ENCODE measurements around the gene GFRA4.

The GFRA4 gene

GRCh38 chr20:3673221-3674070, 10.2 kb upstream of the GFRA4 start:
- DNase-seq = no peak

DNA sequence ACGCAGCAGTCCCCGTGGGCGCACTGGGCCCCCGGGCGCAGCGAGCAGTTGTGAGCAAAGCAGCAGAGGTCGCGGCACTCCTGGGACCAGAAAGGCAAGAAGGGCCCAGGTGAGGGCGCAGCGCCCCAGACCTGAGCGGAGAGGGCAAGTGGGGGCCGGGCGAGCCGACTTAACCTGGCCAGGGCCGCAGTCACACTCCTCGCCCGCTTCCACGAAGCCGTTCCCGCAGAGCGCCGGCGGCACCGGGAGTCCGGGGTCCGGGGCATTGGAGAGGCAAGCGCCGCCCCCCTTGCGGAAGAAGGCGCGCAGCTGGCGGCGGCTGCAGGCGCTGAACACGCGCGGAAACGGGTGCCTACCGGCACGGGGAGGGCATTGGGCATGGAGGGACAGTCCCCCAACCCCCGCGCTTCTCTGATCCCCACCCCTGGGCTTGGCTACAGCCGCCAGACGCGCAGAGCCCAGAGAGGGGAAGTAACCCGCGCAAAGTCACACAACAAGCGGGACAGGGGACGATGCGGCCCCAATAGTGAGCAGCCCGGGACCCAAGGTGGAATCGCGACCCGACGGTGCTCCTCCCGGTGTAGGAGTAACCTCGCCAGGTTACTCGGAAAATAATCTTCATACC, 9.5 kb upstream of the GFRA4 start:
- no peak for DNase-seq

DNA sequence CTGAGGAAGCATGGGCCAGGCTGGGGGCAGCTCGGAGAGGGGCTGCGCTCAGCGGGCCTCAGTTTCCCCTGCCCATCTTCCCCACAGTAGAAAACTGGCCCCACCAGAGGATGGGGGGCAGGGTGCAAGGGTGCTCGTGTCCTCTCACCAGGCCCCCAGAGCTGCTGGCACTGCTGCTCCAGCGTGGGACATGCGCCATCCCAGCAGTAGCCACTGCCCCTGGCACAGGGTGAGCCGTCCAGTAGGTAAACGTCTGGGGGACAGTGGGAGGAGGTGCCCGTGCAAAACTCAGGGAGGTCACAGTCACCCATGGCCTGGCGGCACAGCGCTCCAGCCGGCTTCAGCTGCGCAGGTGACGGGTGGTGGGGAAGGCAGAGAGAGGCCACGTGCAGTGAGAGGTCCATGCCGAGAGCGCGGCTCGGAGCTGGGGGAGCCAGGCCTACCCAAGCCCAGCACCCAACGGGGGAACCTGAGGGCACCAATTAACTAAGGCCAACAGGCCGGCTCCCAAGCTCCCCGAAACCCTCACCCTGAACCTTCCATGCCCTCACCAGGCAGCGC, 8.9 kb upstream of the GFRA4 start:
- no peak for DNase-seq

DNA sequence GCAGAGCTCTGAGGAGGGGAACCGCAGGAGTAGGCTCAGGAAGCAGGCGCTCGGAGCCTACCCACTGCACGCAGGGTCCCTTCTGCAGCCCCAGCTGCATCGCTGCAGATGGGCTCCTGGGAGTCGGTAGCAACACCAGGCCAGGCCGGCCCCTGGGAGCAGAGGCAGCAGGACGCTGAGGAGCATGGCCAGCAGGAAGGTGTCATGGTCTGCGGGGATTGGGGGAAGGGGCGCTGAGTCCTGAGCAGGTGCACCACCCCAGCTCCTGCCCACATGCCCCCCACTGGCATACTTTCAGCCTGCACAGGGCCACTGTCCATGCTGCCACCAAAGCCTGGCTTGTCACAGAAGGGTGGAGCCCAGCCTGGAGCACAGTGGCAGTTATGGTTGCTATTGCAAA, 7.7 kb upstream of the GFRA4 start:
- DNase-seq = no peak

GRCh38 chr20:3670511-3670910, 7.3 kb upstream of the GFRA4 start:
- no peak for DNase-seq

- DNase-seq = no peak
Observed at GRCh38 chr20:3669710-3670367, 6.6 kb upstream of the GFRA4 start.

- DNase-seq = no peak
Observed at GRCh38 chr20:3667434-3668037, 4.3 kb upstream of the GFRA4 start.

DNA sequence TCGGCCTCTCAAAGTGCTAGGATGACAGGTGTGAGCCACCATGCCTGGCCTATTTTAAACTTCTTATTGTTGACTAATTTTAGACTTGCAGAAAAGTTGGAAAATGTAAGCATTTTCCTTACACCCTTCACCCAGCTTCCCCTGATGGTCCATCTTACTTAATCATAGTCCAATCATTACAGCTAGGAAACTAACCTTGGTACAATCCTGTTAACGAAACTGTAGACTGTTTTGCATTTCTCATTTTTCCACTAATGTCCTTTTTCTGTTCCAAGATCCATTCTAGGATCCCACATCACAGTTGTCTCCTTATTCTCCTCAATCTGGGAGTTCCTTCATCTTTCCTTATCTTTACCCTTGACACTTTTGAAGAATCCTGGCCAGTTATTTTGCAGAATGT, 659 bp upstream of the GFRA4 start:
- no peak for DNase-seq

DNA sequence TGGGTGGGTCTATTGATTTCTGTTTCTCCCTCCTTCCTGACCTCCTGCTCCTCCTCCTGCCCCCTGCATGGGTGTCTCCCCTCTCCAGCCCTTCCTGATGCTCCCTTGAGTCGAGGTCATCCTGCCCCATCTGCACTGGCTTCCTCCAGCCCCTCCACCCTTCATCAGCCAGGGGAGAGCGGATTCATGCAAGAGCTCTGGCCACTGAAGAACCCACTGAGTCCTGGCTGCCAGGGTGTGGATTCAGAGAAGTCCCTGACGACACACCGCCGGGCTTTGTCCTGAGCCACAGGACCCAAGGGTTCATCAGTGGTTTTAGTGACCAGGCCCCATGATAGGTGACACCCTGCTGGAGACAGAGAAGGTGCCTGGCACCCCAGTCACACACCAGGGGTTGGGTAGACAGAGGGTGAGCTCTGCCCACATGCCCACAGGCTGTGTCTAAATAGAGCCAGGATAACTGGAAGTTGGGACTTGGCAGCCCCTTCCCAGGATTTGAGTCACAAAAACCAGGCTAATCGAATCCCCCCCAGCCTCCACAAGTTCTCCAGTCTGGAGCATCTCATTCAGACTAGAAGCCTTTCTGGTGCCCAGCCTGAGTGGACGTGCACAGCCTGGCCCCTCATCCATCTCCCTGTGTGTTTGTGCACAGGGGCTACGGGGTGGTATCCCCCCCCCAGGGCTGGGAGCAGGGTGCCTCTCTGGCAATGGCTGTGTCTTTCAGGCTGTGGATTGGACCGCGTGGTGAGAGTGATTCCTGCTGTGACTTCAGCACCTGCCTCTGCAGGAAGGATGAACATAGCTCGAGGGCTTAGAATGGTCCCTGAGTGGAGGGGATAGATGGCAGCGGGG, 1.2 kb downstream of the GFRA4 start:
- no peak for DNase-seq

GRCh38 chr20:3661060-3661813, 2.0 kb downstream of the GFRA4 start:
- no peak for DNase-seq

DNA sequence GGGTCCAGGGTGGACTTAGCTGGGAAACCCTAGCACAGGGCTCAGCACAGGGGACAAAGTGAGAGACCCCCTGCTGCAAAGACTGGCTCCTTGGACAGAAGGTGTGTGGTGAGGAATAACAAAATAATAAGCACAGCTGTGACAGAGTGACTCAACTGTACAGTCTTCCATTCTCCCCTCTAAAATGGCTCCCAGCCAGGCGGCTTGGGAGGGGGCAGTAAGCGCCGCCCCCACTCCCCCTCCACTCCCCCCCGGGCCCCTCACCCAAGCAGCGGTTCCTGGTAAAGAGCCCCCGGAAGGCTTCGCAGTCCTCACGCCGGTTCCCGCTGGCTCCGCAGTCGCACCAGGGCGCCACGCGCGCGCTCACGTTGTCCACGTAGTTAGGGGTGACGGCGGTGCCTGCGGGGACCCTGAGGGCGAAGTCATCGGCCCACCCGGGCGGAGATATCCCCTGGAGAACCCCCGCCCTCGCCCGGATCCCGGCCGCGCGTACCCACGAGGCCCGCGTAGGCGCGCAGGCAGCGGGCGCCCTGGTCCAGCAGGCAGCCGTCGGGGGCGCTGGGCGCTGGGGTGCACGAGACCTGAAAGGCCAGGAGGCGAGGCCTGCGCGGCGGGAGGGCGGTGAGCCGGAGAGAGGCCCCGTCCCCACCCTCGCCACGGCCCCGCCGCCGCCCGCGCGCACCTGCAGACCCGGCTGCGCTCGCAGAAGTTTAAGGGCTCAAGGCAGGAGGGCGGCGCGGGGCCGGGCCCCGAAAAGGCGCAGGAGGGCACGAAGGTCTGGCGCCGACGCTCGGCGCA, 2.7 kb downstream of the GFRA4 start:
- DNase-seq = no peak

GRCh38 chr20:3659492-3660261, 3.5 kb downstream of the GFRA4 start:
- DNase-seq = no peak

GRCh38 chr20:3658716-3659491, 4.3 kb downstream of the GFRA4 start:
- no peak for DNase-seq

GRCh38 chr20:3658019-3658715, 5.0 kb downstream of the GFRA4 start:
- DNase-seq = no peak

DNA sequence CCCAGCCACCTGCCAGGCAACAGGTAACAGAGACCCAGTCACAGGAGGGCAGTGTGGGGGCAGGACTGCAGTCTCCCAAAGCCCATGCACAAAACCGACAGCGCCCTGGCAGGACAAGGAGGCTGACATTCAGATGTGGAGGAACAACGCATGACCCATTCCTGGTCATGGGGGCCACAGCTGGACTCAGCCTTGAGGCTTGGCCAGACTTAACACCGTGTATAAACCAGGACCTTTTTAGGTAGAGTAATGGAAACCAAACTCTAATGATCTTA, 8.1 kb downstream of the GFRA4 start:
- DNase-seq = no peak

DNA sequence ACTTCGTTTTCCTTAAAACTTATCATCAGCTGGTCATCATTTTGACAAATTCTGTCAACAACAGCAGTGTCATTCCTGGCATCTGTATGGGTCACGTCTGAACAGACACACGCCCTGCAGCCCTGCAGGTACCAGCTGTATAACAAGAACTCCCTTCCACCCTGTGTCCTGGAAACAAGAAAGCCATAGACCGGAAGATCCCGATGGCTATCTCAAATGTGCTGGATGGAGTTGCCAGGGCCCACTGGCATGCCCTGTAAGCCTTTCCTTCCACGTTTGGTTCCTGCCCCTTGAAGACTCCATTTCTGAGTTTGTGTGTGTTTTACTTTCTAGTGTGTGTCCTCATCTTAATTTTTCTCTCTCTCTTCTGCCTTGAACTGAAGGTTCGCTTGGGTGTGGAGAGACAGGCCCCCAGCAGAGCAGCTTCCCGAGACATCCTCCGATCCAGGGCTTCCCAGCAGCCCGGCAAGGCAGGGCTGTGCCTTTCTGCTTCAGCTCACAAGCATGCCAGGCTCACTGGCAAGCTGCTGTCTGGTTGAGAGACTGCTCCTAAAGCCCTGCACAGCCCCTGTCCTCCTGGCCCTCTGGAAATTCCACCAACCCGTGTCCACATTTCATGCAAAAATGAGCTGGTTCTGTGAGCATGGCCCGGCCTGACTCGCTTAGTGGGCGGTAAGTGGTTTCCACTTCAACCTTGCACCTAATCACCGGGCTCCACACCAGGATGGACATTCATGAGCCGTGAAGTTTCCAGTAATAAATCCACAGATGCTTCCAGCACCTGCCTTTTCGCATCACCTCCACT, 8.7 kb downstream of the GFRA4 start:
- DNase-seq = no peak

GRCh38 chr20:3653921-3654320, 9.3 kb downstream of the GFRA4 start:
- no peak for DNase-seq
